ENCODE data around the gene ZBTB3.

The ZBTB3 gene

GRCh38 chr11:62753736-62754603 is at the start of gene ZBTB3:
Gene ZBTB3 (minus strand): TSS chr11:62754160. CDS start chr11:62753664, 496 bp downstream.
- peak within 1 kb of the TSS; percentile 69 for H3K4me3 ChIP-seq (ENCODE audit: low read depth, low read length)
- TF ChIP-seq CTCF (IDR thresholded peaks at IDR 0.05; ENCODE audit: control insufficient read depth, extremely low read depth, insufficient read depth) = no peak
- peak; percentile 100 for DNase-seq (ENCODE audit: low read depth)

GRCh38 chr11:62801071-62801470 is 47.1 kb upstream of the ZBTB3 start:
- no peak for DNase-seq (ENCODE audit: low read depth)
- no peak for TF ChIP-seq CTCF (IDR thresholded peaks at IDR 0.05; ENCODE audit: control insufficient read depth, extremely low read depth, insufficient read depth)
- H3K4me3 ChIP-seq (ENCODE audit: low read depth, low read length) = no peak overlapping the region

DNA sequence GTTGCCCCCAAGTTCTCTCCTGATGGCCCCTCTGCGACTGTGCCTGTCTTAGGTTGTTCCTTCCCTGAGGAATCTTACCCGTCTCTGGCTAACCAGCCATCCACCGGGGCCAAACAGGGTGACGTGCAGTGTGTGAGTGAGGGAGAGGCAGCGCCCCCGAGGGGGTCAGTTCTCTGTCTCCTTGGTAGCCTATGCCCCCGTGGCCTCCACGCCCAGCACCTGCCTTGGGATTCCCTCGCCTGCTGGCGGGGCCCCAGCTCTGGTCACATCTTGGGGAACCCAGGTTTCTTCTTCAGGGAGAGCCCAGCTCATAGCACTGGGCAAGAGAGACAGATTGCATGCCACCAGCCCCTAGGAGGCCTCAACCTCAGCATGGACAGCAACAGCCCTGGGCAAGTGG is 45.5 kb upstream of the ZBTB3 start:
- no peak for TF ChIP-seq CTCF (IDR thresholded peaks at IDR 0.05; ENCODE audit: control insufficient read depth, extremely low read depth, insufficient read depth)
- H3K4me3 ChIP-seq (ENCODE audit: low read depth, low read length) = no peak overlapping the region
- DNase-seq (ENCODE audit: low read depth) = no peak

DNA sequence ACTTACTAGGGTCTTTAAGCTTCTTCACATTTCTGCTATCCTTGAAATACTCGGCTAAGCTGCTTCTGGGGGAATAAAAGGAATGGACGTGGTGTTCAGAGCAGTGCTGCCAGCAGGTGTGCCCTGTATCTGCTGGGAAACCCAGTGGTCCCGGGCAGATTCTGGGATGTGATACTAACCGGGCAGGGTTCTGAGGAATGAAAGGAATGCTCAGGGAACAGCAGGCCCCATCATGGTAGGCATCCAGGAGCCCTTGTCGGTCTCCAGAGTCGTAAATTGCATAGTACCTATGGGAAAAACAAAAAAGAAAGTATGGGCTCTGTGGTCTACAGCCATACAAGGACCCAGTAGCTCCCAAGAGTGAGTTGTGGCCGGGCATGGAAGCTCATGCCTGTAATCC is 42.3 kb upstream of the ZBTB3 start:
- H3K4me3 ChIP-seq (ENCODE audit: low read depth, low read length) = no peak overlapping the region
- no peak for DNase-seq (ENCODE audit: low read depth)
- TF ChIP-seq CTCF (IDR thresholded peaks at IDR 0.05; ENCODE audit: control insufficient read depth, extremely low read depth, insufficient read depth) = no peak

DNA sequence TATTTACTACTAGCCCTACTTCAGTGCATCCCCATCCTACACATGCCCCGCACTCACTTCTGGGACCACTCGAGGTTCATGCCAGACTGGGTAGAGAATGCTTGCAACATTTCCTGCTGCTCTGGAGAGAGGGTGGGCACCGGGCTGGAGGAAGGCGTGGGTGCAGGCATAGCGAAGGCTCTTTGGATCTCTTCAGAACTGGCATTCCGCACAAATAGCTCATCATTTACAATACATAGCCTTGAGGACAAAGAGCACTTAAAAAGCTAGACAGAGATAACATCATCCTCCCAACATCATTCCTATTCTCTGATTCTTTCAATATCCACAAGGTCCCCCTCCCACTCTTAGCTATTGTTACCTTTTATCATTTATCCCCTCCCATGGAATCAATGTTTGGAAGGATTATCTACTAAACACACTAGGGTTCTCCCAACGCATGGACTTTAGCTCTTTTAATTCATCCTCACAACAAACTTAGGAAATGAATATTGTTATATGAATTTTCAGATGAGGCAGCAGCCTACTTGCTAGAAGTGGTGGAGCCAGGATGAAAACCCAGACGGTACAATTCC is 40.3 kb upstream of the ZBTB3 start:
- H3K4me3 ChIP-seq (ENCODE audit: low read depth, low read length) = no peak overlapping the region
- TF ChIP-seq CTCF (IDR thresholded peaks at IDR 0.05; ENCODE audit: control insufficient read depth, extremely low read depth, insufficient read depth) = no peak
- no peak for DNase-seq (ENCODE audit: low read depth)

DNA sequence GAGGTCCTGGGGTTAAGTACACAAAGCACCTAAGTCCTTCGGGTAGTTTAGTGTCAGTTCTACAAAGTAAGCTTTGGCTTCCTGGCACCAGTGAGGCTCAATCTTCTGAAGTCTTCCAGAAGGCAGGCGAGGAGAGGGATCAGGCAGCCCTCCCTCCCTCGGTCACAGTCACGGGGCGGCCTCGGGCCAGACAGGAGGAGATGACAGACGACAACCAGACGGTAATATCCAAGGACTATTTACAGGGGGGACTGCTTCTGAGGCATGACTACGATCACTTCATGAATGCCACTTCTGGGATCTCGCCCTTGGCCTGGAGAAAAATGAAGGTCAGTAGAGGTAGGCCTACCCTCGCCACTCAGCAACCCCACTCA is 38.2 kb upstream of the ZBTB3 start:
- TF ChIP-seq CTCF (IDR thresholded peaks at IDR 0.05; ENCODE audit: control insufficient read depth, extremely low read depth, insufficient read depth) = no peak
- H3K4me3 ChIP-seq (ENCODE audit: low read depth, low read length) = peak overlapping the region; percentile 93
- DNase-seq (ENCODE audit: low read depth) = no peak
